Epithelial cell of esophagus (primary cell): Measurements from ENCODE around the gene SFXN3.

ENCODE experiments used
- DNase-seq: peaks from one replicate; pipeline ENCODE4 v3.0.0; 2010; ENCODE audit warnings: low read depth
- H3K4me3 ChIP-seq: 2 replicates; pipeline ENCODE4 v1.5.1; 2011; ENCODE audit warnings: mild to moderate bottlenecking, low read length, control low read depth
- CTCF ChIP-seq: IDR thresholded peaks from 2 replicates; pipeline ENCODE4 v1.5.1; 2011; ENCODE audit warnings: low read depth, mild to moderate bottlenecking, low read length, control low read depth, inconsistent platforms; ENCODE audit not compliant: insufficient read depth; ENCODE audit errors: missing control alignments

Gene SFXN3

GRCh38 chr10:101021692-101022251 is 9.3 kb upstream of the SFXN3 start:
- H3K4me3 ChIP-seq: no peak overlapping the region
- TF ChIP-seq CTCF: no peak
- DNase-seq: no peak

- DNase-seq: no peak
- no peak overlapping the region for H3K4me3 ChIP-seq
- no peak for TF ChIP-seq CTCF
Observed at GRCh38 chr10:101022967-101023705, 7.9 kb upstream of the SFXN3 start.

GRCh38 chr10:101027106-101027720 is 3.8 kb upstream of the SFXN3 start:
- DNase-seq: no peak
- TF ChIP-seq CTCF: no peak
- H3K4me3 ChIP-seq: no peak overlapping the region

- no peak for TF ChIP-seq CTCF
- no peak overlapping the region for H3K4me3 ChIP-seq
- no peak for DNase-seq
Observed at GRCh38 chr10:101028446-101029337, 2.3 kb upstream of the SFXN3 start.

- no peak overlapping the region for H3K4me3 ChIP-seq
- DNase-seq: no peak
- TF ChIP-seq CTCF: peak; percentile 6
Observed at GRCh38 chr10:101029520-101030295, 1.3 kb upstream of the SFXN3 start.

- DNase-seq: peak; percentile 21
- TF ChIP-seq CTCF: no peak
- H3K4me3 ChIP-seq: peak overlapping the region; percentile 71
Observed at GRCh38 chr10:101030496-101031127, 422 bp upstream of the SFXN3 start.
